Karpas-422 (cell line): ENCODE measurements around the gene UBN1. TPM values are rescaled to one million over a fixed set of nuclear protein-coding genes. Genes with fewer than 3 reads are reported as not detected.

ENCODE experiments used
- DNase-seq: peaks from one replicate; pipeline ENCODE4 v3.0.0-alpha.2; 2015
- H2AFZ ChIP-seq: fragments of 200-600 bp; sonication (generic); 2 replicates; pipeline ENCODE4 v1.6.1; 2014; ENCODE audit warnings: antibody characterized with exemption, low read length, mixed read lengths
- H3K27ac ChIP-seq: fragments of 200-600 bp; sonication (generic); 2 replicates; pipeline ENCODE4 v1.5.1; 2014; ENCODE audit warnings: mild to moderate bottlenecking, low read length, moderate library complexity
- H3K27me3 ChIP-seq: fragments of 200-600 bp; sonication (generic); 2 replicates; pipeline ENCODE4 v1.6.1; 2014; ENCODE audit warnings: low read length, mixed read lengths
- H3K36me3 ChIP-seq: fragments of 200-600 bp; sonication (generic); 2 replicates; pipeline ENCODE4 v1.6.1; 2014; ENCODE audit warnings: low read length, mixed read lengths; ENCODE audit not compliant: insufficient read depth
- H3K4me1 ChIP-seq: fragments of 200-600 bp; sonication (generic); 2 replicates; pipeline ENCODE4 v1.6.1; 2014; ENCODE audit warnings: mild to moderate bottlenecking, low read length, mixed read lengths
- H3K4me2 ChIP-seq: fragments of 200-600 bp; sonication (generic); 2 replicates; pipeline ENCODE4 v1.6.1; 2014; ENCODE audit warnings: low read length, low read depth, mild to moderate bottlenecking; ENCODE audit not compliant: poor library complexity, severe bottlenecking
- H3K4me3 ChIP-seq: fragments of 200-600 bp; sonication (generic); 2 replicates; pipeline ENCODE4 v1.5.1; 2014; ENCODE audit warnings: mild to moderate bottlenecking, antibody characterized with exemption, low read length, mixed read lengths
- H3K79me2 ChIP-seq: fragments of 200-600 bp; sonication (generic); 2 replicates; pipeline ENCODE4 v1.6.1; 2014; ENCODE audit warnings: mild to moderate bottlenecking, low read length, mixed read lengths
- H3K9ac ChIP-seq: fragments of 200-600 bp; sonication (generic); 2 replicates; pipeline ENCODE4 v1.6.0; 2014; ENCODE audit warnings: low read length
- H3K9me2 ChIP-seq: fragments of 200-600 bp; sonication (generic), shearing (Covaris generic); replicated peaks from 2 replicates; pipeline ENCODE4 v1.6.0; 2014; ENCODE audit warnings: mild to moderate bottlenecking, low read length, moderate library complexity; ENCODE audit not compliant: insufficient read depth
- H3K9me3 ChIP-seq: fragments of 300-700, 200-600 bp; sonication (generic); 2 replicates; pipeline ENCODE4 v1.6.1; 2014; ENCODE audit warnings: low read length, mixed read lengths
- H4K20me1 ChIP-seq: fragments of 200-600 bp; sonication (generic); 2 replicates; pipeline ENCODE4 v1.6.1; 2014; ENCODE audit warnings: mild to moderate bottlenecking, antibody characterized with exemption, low read length, low read depth; ENCODE audit not compliant: insufficient read depth
- total RNA-seq: library from RNA; depleted of rRNA; stranded (reverse); fragments of >200 nt; shearing (Covaris generic); gene quantifications from 2 replicates; pipeline ENCODE4 v1.2.3, GENCODE V29; 2014; ENCODE audit warnings: low replicate concordance

The UBN1 gene
- total RNA-seq, 1 experiment from 2014 or later: 21.7 TPM

GRCh38 chr16:4860727-4861342, 13.6 kb downstream of the UBN1 start:
- no peak overlapping the region for H3K4me3 ChIP-seq
- no peaks in the 10 kb centered on the region for H3K9me2 ChIP-seq
- H3K36me3 ChIP-seq: peaks cover 44% of the 10 kb centered on the region; the same call in 1 of the 2 replicates
- H2AFZ ChIP-seq: no peak overlapping the region
- H3K27me3 ChIP-seq: no peaks in the 10 kb centered on the region
- H3K4me2 ChIP-seq: no peak overlapping the region
- H3K4me1 ChIP-seq: peaks cover 23% of the 10 kb centered on the region
- no peak overlapping the region for H3K27ac ChIP-seq
- peaks cover 18% of the 10 kb centered on the region; the same call in 1 of the 2 replicates for H4K20me1 ChIP-seq
- H3K79me2 ChIP-seq: peaks cover 59% of the 10 kb centered on the region
- DNase-seq: no peak
- no peak overlapping the region for H3K9ac ChIP-seq
- H3K9me3 ChIP-seq: no peaks in the 10 kb centered on the region

- DNase-seq: no peak
- peaks cover 37% of the 10 kb centered on the region; the same call in 1 of the 2 replicates for H3K36me3 ChIP-seq
- H2AFZ ChIP-seq: no peak overlapping the region
- peaks cover 68% of the 10 kb centered on the region for H3K79me2 ChIP-seq
- H3K4me1 ChIP-seq: peaks cover 23% of the 10 kb centered on the region
- H3K9me2 ChIP-seq: no peaks in the 10 kb centered on the region
- no peak overlapping the region for H3K27ac ChIP-seq
- H3K9me3 ChIP-seq: no peaks in the 10 kb centered on the region
- H3K4me3 ChIP-seq: no peak overlapping the region
- H4K20me1 ChIP-seq: peaks cover 22% of the 10 kb centered on the region; the same call in 1 of the 2 replicates
- no peak overlapping the region for H3K9ac ChIP-seq
- no peaks in the 10 kb centered on the region for H3K27me3 ChIP-seq
- no peak overlapping the region for H3K4me2 ChIP-seq
Observed at GRCh38 chr16:4862639-4863038, 15.4 kb downstream of the UBN1 start.

- H4K20me1 ChIP-seq: peaks cover 22% of the 10 kb centered on the region; the same call in 1 of the 2 replicates
- no peaks in the 10 kb centered on the region for H3K9me3 ChIP-seq
Observed at GRCh38 chr16:4864728-4865127, 17.4 kb downstream of the UBN1 start.

GRCh38 chr16:4865231-4865860, 18.1 kb downstream of the UBN1 start:
- H3K27me3 ChIP-seq: no peaks in the 10 kb centered on the region
- H3K27ac ChIP-seq: no peak overlapping the region
- H3K4me2 ChIP-seq: no peak overlapping the region
- H3K79me2 ChIP-seq: peaks cover 84% of the 10 kb centered on the region
- no peak overlapping the region for H3K9ac ChIP-seq
- no peak for DNase-seq
- H3K36me3 ChIP-seq: peaks cover 28% of the 10 kb centered on the region; the same call in 1 of the 2 replicates
- peaks cover 23% of the 10 kb centered on the region for H3K4me1 ChIP-seq
- no peaks in the 10 kb centered on the region for H3K9me2 ChIP-seq
- H3K9me3 ChIP-seq: no peaks in the 10 kb centered on the region
- no peak overlapping the region for H3K4me3 ChIP-seq
- peaks cover 22% of the 10 kb centered on the region; the same call in 1 of the 2 replicates for H4K20me1 ChIP-seq
- H2AFZ ChIP-seq: no peak overlapping the region

More at GRCh38 chr16:4864728-4865127, 17.4 kb downstream of the UBN1 start:
- H3K79me2 ChIP-seq: peaks cover 84% of the 10 kb centered on the region
- H2AFZ ChIP-seq: no peak overlapping the region
- no peaks in the 10 kb centered on the region for H3K9me2 ChIP-seq
- H3K27me3 ChIP-seq: no peaks in the 10 kb centered on the region
- DNase-seq: no peak
- no peak overlapping the region for H3K4me3 ChIP-seq
- H3K36me3 ChIP-seq: peaks cover 28% of the 10 kb centered on the region; the same call in 1 of the 2 replicates
- H3K4me2 ChIP-seq: no peak overlapping the region
- peaks cover 23% of the 10 kb centered on the region for H3K4me1 ChIP-seq
- no peak overlapping the region for H3K9ac ChIP-seq
- no peak overlapping the region for H3K27ac ChIP-seq

GRCh38 chr16:4866586-4866985, 19.3 kb downstream of the UBN1 start:
- Histone ChIP-seq H3K9me3 (no peaks in the 10 kb centered on the region), H3K36me3 (peaks cover 25% of the 10 kb centered on the region; the same call in 1 of the 2 replicates), H2AFZ (no peak overlapping the region), H3K27ac (no peak overlapping the region), H3K79me2 (peaks cover 75% of the 10 kb centered on the region), H3K9ac (no peak overlapping the region), H3K4me2 (no peak overlapping the region), H3K27me3 (no peaks in the 10 kb centered on the region), H3K4me1 (peaks cover 23% of the 10 kb centered on the region), H3K4me3 (no peak overlapping the region), H4K20me1 (peaks cover 22% of the 10 kb centered on the region; the same call in 1 of the 2 replicates), H3K9me2 (no peaks in the 10 kb centered on the region)
- no peak for DNase-seq

GRCh38 chr16:4868026-4868425, 20.7 kb downstream of the UBN1 start:
- H3K9me2 ChIP-seq: no peaks in the 10 kb centered on the region
- no peak for DNase-seq
- H2AFZ ChIP-seq: no peak overlapping the region
- no peak overlapping the region for H3K9ac ChIP-seq
- H4K20me1 ChIP-seq: peaks cover 13% of the 10 kb centered on the region; the same call in 1 of the 2 replicates
- H3K4me3 ChIP-seq: no peak overlapping the region
- H3K27me3 ChIP-seq: no peaks in the 10 kb centered on the region
- peaks cover 65% of the 10 kb centered on the region for H3K79me2 ChIP-seq
- H3K36me3 ChIP-seq: peaks cover 21% of the 10 kb centered on the region; the same call in 1 of the 2 replicates
- H3K4me1 ChIP-seq: peaks cover 15% of the 10 kb centered on the region
- H3K9me3 ChIP-seq: no peaks in the 10 kb centered on the region
- no peak overlapping the region for H3K27ac ChIP-seq
- no peak overlapping the region for H3K4me2 ChIP-seq

- peaks cover 21% of the 10 kb centered on the region; the same call in 1 of the 2 replicates for H3K36me3 ChIP-seq
- no peak overlapping the region for H3K27ac ChIP-seq
- no peak overlapping the region for H3K4me3 ChIP-seq
- H3K9me2 ChIP-seq: no peaks in the 10 kb centered on the region
- H3K9me3 ChIP-seq: no peaks in the 10 kb centered on the region
- H2AFZ ChIP-seq: no peak overlapping the region
- no peaks in the 10 kb centered on the region for H3K27me3 ChIP-seq
- H4K20me1 ChIP-seq: peaks cover 10% of the 10 kb centered on the region; the same call in 1 of the 2 replicates
- H3K4me1 ChIP-seq: peaks cover 10% of the 10 kb centered on the region
- H3K9ac ChIP-seq: no peak overlapping the region
- no peak for DNase-seq
- peaks cover 60% of the 10 kb centered on the region for H3K79me2 ChIP-seq
- H3K4me2 ChIP-seq: no peak overlapping the region
Observed at GRCh38 chr16:4868535-4868934, 21.3 kb downstream of the UBN1 start.

- H3K9ac ChIP-seq: no peak overlapping the region
- no peak overlapping the region for H3K4me3 ChIP-seq
- peaks cover 2% of the 10 kb centered on the region for H3K4me1 ChIP-seq
- H3K79me2 ChIP-seq: peaks cover 53% of the 10 kb centered on the region
- H3K36me3 ChIP-seq: peaks cover 27% of the 10 kb centered on the region; the same call in 1 of the 2 replicates
- no peaks in the 10 kb centered on the region for H3K9me3 ChIP-seq
- H3K4me2 ChIP-seq: no peak overlapping the region
- no peaks in the 10 kb centered on the region for H3K27me3 ChIP-seq
- H3K27ac ChIP-seq: no peak overlapping the region
- no peaks in the 10 kb centered on the region for H3K9me2 ChIP-seq
- H2AFZ ChIP-seq: no peak overlapping the region
- H4K20me1 ChIP-seq: 0 out of 2 replicates have a peak, but pooled peaks cover 10% of the 10 kb centered on the region
- no peak for DNase-seq
Observed at GRCh38 chr16:4869147-4869805, 22.0 kb downstream of the UBN1 start.
